Loucy (cell line): ENCODE results near the gene ALG12.

Source experiments
- H2AFZ ChIP-seq: fragments of 200-600 bp; sonication (generic); 2 replicates; pipeline ENCODE4 v1.6.0; 2016; ENCODE audit warnings: antibody characterized with exemption, mild to moderate bottlenecking, low read length, moderate library complexity
- H3F3A ChIP-seq: fragments of 200-600 bp; 2 replicates; pipeline ENCODE4 v1.6.0; 2016; ENCODE audit warnings: antibody characterized with exemption, low read depth, mild to moderate bottlenecking
- H3K27me3 ChIP-seq: fragments of 200-600 bp; sonication (generic); 2 replicates; pipeline ENCODE4 v1.6.1; 2014; ENCODE audit warnings: low read length, mild to moderate bottlenecking; ENCODE audit not compliant: insufficient read depth, poor library complexity, severe bottlenecking
- H3K36me3 ChIP-seq: fragments of 200-600 bp; sonication (generic); 2 replicates; pipeline ENCODE4 v1.6.1; 2016; ENCODE audit warnings: low read length; ENCODE audit not compliant: insufficient read depth
- H3K4me1 ChIP-seq: fragments of 200-600 bp; sonication (generic); 2 replicates; pipeline ENCODE4 v1.5.1; 2014; ENCODE audit warnings: low read length, mild to moderate bottlenecking; ENCODE audit not compliant: insufficient read depth, poor library complexity, severe bottlenecking
- H3K4me2 ChIP-seq: fragments of 200-600 bp; sonication (generic); 2 replicates; pipeline ENCODE4 v1.6.0; 2014; ENCODE audit warnings: antibody characterized with exemption, low read length, low read depth, mild to moderate bottlenecking; ENCODE audit not compliant: poor library complexity, severe bottlenecking
- H3K4me3 ChIP-seq: fragments of 200-600 bp; sonication (generic); 2 replicates; pipeline ENCODE4 v1.5.1; 2014; ENCODE audit warnings: low read length, mild to moderate bottlenecking, mixed read lengths; ENCODE audit not compliant: poor library complexity, severe bottlenecking
- H3K79me2 ChIP-seq: fragments of 200-600 bp; sonication (generic); 2 replicates; pipeline ENCODE4 v1.6.1; 2014; ENCODE audit warnings: low read length; ENCODE audit not compliant: insufficient read depth
- H3K9ac ChIP-seq: fragments of 200-600 bp; sonication (generic); 2 replicates; pipeline ENCODE4 v1.6.0; 2014; ENCODE audit warnings: mild to moderate bottlenecking, low read depth, low read length, moderate library complexity; ENCODE audit not compliant: poor library complexity, severe bottlenecking
- H3K9me2 ChIP-seq: fragments of 200-600 bp; sonication (generic); replicated peaks from 2 replicates; pipeline ENCODE4 v1.6.1; 2016; ENCODE audit warnings: low read depth, low read length, mixed read lengths
- H3K9me3 ChIP-seq: fragments of 200-600 bp; sonication (generic); 2 replicates; pipeline ENCODE4 v1.6.1; 2014; ENCODE audit warnings: mild to moderate bottlenecking, antibody characterized with exemption, low read length, low read depth; ENCODE audit not compliant: insufficient read depth
- H4K20me1 ChIP-seq: fragments of 200-600 bp; sonication (generic); 2 replicates; pipeline ENCODE4 v1.6.0; 2014; ENCODE audit warnings: antibody characterized with exemption, low read length, mild to moderate bottlenecking; ENCODE audit not compliant: insufficient read depth, poor library complexity, severe bottlenecking
- EZH2phosphoT487 ChIP-seq: fragments of 200-600 bp; IDR thresholded peaks from 2 replicates; pipeline ENCODE4 v1.6.1; 2018; ENCODE audit warnings: antibody characterized with exemption, mild to moderate bottlenecking, moderate library complexity, borderline replicate concordance
- TF ChIP-seq, protein P1 (sequence below): fragments of 200-600 bp; sonication (generic); conservative IDR thresholded peaks from 2 replicates; pipeline ENCODE4 v1.5.1; 2014; ENCODE audit warnings: mild to moderate bottlenecking, antibody characterized with exemption, low read length

Gene ALG12

DNA sequence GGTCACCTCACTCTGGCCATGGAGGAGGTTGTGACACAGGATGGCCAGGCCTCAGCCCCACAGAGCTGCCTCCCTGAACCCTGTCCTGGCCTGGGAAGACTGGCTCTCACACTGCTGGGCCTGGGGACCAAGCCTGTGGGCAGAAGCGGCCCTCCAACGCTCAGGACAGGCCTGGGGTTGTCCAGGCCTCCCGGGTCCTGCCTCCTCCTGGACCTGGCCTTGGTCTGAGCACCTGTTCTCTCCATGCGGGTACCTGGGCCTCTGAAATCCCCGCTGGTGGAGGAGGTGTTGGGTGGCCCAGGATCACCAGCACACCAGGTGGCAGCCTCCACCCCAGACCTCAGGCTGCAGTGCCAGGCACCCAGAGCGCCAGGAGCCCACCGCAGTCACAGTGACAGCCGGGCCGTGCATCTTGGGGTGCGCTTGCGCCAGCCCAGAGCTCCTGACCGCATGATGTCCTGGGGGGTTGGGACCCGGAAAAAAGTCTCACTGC, 26.2 kb upstream of the ALG12 start:
- Histone ChIP-seq H3K9ac (peak overlapping the region; percentile 56), H3K79me2 (no peaks in the 10 kb centered on the region), H3K27me3 (no peaks in the 10 kb centered on the region), H3F3A (0 out of 2 replicates have a peak, but pooled peaks cover 5% of the 10 kb centered on the region), H2AFZ (no peak overlapping the region), H3K9me3 (no peaks in the 10 kb centered on the region), H3K9me2 (no peaks in the 10 kb centered on the region), H3K4me2 (peak overlapping the region; percentile 43), H3K4me3 (peak overlapping the region; percentile 48), H4K20me1 (no peaks in the 10 kb centered on the region), H3K36me3 (no peaks in the 10 kb centered on the region), H3K4me1 (peaks cover 6% of the 10 kb centered on the region)
- no peak for TF ChIP-seq EZH2phosphoT487
- TF ChIP-seq, protein P1, sequence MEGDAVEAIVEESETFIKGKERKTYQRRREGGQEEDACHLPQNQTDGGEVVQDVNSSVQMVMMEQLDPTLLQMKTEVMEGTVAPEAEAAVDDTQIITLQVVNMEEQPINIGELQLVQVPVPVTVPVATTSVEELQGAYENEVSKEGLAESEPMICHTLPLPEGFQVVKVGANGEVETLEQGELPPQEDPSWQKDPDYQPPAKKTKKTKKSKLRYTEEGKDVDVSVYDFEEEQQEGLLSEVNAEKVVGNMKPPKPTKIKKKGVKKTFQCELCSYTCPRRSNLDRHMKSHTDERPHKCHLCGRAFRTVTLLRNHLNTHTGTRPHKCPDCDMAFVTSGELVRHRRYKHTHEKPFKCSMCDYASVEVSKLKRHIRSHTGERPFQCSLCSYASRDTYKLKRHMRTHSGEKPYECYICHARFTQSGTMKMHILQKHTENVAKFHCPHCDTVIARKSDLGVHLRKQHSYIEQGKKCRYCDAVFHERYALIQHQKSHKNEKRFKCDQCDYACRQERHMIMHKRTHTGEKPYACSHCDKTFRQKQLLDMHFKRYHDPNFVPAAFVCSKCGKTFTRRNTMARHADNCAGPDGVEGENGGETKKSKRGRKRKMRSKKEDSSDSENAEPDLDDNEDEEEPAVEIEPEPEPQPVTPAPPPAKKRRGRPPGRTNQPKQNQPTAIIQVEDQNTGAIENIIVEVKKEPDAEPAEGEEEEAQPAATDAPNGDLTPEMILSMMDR = no peak

DNA sequence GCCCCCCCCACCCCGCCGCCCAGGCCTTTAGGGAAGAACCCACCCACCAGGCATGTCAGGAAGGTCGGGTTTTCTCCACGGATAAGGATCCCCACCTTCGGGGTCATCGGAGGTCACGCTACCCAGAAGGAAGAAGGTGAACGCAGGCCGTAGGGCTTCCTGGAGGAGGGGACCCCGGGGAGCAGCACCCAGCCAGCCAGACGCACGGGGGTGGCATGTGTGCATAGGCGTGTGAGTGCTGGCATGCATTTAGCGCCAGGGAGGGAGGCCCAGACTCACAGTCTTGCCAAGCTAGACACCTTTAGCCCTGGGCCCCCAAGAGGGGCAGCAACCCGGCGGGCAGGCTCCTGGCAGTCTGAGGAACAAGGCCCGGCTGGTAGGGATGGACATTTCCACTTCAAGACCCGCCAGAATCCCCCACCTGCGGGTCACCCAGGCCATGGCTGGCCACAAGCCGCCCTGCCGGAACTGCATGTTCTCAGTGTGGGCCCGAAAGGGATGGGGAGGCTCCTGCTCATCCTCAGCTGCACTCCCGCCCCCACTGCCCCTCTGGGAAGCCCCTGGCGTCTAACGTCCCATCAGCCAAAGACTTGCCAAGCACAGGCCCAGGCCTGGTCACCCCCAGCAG, 25.6 kb upstream of the ALG12 start:
- Histone ChIP-seq H3K36me3 (no peaks in the 10 kb centered on the region), H3K9ac (peak overlapping the region; percentile 56), H3K79me2 (no peaks in the 10 kb centered on the region), H4K20me1 (no peaks in the 10 kb centered on the region), H3K4me3 (peak overlapping the region; percentile 48), H3F3A (0 out of 2 replicates have a peak, but pooled peaks cover 5% of the 10 kb centered on the region), H3K9me3 (no peaks in the 10 kb centered on the region), H3K4me2 (peak overlapping the region; percentile 43), H3K27me3 (no peaks in the 10 kb centered on the region), H3K4me1 (peaks cover 6% of the 10 kb centered on the region), H3K9me2 (no peaks in the 10 kb centered on the region), H2AFZ (no peak overlapping the region)
- TF ChIP-seq EZH2phosphoT487 = no peak
- TF ChIP-seq, protein P1 = no peak

DNA sequence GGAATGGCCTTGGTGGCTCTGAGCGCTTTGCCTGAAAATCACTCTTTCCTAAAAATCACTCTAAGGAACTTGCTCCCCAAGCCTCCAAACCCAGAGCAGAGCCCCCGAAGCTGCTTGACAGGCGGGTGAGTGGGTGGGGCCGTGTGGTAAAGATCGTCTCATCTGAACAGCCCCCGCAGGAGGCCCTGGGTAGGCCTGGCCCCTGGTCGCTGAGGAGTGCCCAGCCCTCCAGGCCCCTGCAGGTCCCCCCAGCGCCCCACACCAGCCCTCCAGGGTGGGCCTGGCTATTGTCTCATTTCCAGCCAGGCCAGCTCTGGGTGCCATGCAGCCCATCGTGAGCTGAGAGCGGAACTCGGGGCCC, 25.1 kb upstream of the ALG12 start:
- no peak overlapping the region for H2AFZ ChIP-seq
- no peaks in the 10 kb centered on the region for H3K36me3 ChIP-seq
- H3K9ac ChIP-seq = no peak overlapping the region
- no peaks in the 10 kb centered on the region for H3K9me3 ChIP-seq
- peaks cover 6% of the 10 kb centered on the region for H3K4me1 ChIP-seq
- no peaks in the 10 kb centered on the region for H3K79me2 ChIP-seq
- no peaks in the 10 kb centered on the region for H3K9me2 ChIP-seq
- H3K4me3 ChIP-seq = no peak overlapping the region
- H4K20me1 ChIP-seq = no peaks in the 10 kb centered on the region
- no peak for TF ChIP-seq EZH2phosphoT487
- TF ChIP-seq, protein P1 = no peak
- 0 out of 2 replicates have a peak, but pooled peaks cover 5% of the 10 kb centered on the region for H3F3A ChIP-seq
- H3K27me3 ChIP-seq = no peaks in the 10 kb centered on the region
- no peak overlapping the region for H3K4me2 ChIP-seq
